COLO668 (cell line): ENCODE data around the gene MRPS23.
"Not testable (repeated sequence)": the region's sequence is repeated elsewhere in the genome, so short reads cannot be mapped to it uniquely, and the experiment has no call there.

Experiments
- DNase-seq: peaks from one replicate; lab custom pipeline; 2025; ENCODE audit not compliant: unreplicated experiment; lab: John Stamatoyannopoulos, UW

MRPS23 gene

GRCh38 chr17:57864273-57864672 is 14.4 kb upstream of the MRPS23 start:
- DNase-seq: no peak

GRCh38 chr17:57862694-57863667 is 13.1 kb upstream of the MRPS23 start:
- no peak for DNase-seq

- DNase-seq: peak; percentile 26
These were observed 12.2 kb upstream of the MRPS23 start for GRCh38 chr17:57861790-57862693.

DNA sequence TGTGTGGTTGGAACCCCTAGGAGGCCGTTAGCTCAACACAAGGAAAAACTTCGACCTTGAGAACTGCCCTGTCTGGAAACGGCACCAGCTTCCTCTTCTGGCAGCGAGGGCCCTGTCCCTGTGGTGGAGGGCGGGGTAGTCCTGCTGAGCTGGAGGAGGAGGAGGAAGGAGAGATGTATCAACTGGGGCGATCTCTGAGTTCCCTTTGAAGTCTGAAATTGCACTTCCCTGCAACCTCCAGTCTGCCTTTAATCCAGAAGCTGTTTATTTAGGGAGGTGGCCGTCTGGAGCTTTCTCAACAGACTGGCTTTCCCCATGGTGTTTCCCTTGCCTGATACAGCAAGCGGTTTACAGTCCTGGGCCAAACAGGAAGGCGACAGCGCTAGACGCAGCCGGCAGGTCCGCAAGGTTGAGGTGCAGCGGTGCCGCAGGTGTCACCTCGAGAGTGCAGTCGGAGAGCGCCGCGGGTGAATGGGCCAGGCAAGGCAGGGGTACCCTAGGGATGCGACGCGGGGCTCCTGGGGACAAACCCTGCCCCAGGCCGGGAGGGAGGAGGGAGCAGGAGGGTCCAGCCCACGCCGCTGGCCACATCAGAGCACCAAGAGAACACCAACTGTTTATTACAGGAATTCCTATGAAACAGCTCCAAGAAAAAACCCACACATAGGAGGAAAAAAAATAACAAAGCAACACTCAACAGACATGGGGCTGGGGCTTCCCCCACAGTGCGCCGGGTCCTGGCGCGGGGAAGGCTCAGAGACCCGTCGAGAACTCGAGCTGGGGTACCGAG is 11.4 kb upstream of the MRPS23 start:
- peak; percentile 46 for DNase-seq

- DNase-seq: no peak
These were observed 10.7 kb upstream of the MRPS23 start for GRCh38 chr17:57860414-57860999.

DNA sequence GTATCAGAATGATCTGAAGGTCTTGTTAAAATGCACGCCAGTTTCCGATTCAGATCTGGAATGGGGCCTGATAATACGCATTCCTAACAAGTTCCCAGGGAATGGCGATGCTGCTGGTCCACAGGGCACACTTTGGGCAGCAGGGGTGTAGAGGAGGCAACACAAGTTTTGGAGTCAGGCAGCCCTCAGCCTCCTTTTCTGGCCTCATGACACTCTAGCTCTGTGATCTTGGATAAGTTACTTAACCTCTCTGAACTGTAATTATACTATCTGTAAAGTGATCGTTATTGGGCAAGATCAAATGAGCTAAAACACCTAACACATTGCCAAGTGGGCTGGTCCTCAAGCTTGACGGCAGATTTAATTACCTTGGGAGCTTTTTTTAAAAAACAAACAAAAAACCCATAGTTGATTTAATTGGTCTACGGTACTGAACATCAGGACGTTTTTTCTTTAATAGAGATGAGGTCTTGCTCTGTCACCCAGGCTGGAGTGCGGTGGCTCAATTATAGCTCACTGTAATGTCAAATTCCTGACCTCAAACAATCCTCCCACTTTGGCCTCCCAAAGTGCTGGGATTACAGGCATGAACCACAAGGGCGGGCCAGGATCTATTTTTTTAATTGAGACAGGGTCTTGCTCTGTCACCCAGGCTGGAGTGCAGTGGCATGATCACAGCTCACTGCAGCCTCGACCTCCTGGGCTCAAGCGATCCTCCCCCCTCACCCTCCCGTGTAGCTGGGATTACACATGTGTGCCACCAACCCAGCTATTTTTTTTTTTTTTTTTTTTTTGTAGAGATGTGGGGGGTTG is 10.0 kb upstream of the MRPS23 start:
- DNase-seq: no peak

DNA sequence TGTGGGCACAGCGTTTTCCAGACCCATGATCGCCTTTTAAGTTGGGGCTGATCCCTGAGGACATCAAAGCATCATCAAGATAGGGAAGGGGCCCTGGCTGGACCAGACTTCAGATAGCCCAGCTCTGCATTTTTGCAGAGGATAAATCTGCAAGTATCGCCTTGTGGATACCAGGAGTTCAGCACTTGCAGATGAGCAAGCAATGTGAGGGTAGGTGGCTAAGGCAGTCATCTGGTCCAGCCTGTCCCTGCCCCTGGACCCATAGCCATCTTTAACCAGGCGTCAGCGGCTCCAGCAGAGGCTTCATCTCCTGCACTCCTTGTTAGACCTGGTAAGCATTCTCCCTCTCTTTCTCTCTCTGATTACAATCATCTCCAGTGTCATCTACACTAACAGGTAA is 9.0 kb upstream of the MRPS23 start:
- no peak for DNase-seq

DNA sequence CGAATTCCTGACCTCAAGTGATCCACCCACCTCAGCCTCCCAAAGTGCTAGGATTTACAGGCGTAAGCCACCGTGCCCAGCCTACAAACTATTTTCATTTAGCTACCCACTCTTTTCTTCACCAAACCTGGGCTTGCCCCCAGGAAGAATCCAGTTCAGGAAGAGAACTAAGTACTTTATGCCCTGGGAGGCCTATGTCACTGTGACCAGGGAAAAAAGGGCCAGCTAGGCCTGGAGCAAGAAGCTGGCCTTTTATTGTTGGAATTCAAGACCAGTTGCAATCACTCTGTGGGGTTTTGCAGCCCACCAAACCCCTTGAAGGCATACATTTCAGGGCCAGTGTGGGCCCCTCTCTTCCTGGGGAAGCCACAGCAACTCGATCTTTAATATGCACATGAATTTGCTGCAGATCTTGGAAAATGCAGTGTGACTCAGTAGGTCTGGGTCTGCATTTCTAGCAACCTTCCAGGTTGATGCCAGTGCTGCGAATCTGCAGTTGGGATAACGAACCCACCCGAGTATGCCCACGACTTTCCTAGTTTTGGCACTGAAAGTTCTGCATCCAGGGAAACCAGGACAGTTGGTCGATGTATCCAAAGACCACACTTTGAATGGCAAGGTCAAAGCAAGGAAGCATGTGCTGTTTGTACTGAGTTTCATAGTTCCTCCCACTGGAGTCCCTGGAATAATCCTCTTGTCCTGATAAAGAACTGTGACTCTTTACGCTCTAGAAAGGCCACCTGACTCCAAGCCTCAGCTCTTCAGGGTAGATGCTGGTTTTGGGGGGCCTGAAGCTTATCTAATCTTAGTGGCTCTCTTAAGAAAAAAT is 7.2 kb upstream of the MRPS23 start:
- DNase-seq: no peak

DNA sequence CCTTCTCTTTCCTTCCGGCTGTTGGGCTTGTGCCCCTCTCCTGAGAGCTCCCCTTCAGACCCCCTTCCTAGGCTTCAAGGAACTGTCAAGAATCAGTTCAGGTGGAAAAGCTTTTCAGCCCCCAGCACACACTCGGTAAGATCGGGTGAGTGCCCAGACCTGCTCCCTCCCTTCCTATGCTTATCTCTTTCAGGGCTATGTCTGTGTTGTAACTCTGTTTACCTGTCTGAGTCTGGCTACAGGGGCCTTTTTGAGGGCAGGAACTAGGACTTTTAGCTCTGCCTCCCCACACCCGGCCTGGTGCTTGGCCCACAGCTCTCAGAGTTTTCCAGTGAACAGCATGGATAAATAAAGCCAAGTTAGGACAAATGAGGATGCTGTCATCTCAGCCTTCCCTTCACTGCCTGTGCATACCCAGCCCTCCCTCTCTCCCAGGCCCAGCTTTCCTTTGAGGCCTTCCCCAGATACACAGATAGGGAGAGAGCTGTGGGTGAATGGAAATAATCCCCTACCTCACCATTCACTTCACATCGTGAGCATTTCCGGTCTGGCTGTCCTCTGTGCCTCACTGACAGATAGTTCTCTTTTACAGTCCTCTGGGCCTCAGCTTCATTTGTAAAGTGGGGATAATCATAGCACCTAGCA is 5.7 kb upstream of the MRPS23 start:
- no peak for DNase-seq

DNA sequence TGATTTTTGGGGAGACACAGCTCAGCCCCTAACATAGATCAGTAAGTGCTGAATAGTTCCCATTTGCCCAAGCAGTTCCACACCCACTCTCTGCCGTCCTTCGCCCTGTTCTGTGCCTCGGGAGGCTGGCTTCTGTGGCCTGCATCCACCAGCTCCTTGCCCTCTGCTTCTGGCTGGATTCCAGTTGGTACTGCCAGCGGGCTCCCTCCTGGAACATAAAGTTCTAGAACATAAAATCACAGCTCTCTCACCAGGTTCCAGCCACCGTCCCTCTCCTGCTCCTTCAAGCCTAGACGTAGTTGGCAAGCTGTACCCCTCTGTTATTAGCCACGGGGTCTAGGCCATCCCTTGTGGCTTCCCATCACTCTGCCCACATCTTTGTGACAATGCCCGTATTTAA is 3.9 kb upstream of the MRPS23 start:
- DNase-seq: no peak

DNA sequence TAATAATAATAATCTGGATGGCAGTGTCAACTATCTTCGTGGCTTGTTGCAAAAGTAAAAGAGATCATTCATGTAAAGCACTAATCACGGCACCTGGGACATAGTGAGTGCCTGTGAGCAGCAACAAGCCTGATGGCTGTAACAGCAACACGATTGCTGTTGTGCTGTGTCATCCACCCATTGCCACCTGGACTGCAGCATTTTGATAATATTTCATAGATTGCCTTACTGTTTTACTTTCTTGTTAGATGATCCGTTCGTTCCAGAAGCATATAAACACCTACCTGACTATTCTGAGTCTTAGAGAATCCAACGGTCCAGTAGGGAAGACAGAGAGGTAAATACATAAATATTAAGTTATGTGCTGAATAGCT is 3.1 kb upstream of the MRPS23 start:
- no peak for DNase-seq

DNA sequence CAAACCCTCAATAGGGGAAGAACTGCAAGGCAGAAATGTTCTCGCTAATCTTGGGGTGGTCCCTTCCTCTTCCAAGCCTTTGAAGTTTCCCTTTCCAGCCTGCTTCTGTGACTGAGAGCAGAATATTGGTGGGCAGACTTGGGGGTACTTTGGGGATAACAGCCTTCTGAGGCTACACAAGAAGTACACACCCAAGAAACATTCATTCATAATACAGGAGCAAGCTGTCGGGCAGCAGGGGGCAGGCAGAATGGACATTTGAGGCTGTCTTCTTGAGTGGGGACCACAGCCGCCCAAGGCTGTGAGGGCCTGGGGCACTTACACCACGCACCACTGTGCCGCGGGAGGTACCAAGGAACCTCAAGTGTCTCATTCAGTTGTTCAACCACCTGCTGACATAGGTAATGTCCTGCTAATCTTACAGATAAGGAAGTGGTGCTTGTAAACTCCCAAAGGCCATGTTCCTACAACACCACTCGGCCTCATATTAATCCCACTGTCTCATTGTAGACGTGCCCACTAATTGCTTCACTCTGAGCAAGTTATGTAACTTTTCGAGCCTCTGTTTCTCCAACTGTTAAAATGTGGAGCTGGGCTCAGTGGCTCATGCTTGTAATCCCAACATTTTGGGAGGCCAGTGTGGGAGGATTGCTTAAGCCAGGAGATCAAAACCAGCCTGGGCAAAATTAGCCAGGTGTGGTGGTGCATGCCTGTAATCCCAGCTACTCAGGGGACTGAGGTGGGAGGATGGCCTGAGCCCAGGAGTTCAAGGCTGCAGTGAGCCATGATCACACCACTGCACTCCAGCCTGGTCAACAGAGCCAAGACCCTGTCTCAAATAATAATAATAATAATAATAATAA is 2.5 kb upstream of the MRPS23 start:
- DNase-seq: no peak

DNA sequence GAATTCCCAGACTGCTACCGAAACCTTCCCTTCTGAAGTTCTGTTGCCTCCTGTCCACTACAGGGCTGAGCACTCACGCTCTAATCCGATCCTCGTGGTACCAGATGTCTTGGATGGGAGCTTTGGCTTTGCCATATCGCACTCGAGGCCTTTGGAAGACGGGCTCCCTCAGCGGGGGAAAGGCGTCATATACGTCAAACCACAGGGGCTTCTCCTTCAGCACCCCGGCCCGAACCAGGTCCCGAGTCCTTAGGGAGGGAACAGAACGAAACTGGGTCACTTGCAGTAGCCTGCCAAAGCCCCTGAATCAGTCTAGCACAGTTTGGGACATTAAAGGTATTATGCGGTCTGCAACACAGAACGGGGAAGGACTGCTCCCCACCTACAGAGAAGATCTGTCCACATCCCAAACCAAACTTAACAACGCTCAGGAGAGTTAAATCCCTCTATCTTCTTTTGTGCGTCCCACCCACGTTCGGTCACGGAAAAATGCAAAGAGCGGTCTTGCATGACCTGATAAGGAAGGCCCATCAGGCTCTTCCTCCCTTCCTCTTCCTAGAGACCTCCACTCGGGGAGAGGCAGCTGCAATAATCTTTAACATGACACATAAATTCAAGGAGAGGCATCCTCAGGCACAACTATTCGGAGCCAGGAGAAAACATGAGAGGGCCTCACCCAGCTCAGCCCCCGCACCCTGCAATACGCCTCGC is 526 bp downstream of the MRPS23 start:
- no peak for DNase-seq

DNA sequence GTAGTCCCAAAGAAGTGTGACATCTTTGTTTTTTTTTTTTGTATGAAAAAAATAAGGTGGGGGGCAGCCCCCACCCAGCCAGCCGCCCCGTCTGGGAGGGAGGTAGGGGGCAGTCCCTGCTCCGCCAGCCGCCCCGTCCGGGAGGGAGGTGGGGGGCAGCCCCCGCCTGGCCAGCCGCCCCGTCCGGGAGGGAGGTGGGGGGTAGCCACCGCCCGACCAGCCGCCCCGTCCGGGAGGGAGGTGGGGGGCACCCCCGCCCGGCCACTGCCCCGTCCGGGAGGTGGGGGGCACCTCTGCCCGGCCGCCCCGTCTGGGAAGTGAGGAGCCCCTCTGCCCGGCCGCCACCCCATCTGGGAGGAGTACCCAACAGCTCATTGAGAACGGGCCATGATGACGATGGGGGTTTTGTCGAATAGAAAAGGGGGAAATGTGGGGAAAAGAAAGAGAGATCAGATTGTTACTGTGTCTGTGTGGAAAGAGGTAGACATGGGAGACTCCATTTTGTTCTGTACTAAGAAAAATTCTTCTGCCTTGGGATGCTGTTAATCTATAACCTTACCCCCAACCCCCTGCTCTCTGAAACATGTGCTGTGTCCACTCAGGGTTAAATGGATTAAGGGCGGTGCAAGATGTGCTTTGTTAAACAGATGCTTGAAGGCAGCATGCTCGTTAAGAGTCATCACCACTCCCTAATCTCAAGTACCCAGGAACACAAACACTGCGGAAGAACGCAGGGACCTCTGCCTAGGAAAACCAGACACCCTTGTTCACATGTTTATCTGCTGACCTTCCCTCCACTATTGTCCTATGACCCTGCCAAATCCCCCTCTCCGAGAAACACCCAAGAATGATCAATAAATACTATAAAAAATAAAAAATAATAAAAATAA is 3.5 kb downstream of the MRPS23 start:
- DNase-seq: not testable (repeated sequence)

DNA sequence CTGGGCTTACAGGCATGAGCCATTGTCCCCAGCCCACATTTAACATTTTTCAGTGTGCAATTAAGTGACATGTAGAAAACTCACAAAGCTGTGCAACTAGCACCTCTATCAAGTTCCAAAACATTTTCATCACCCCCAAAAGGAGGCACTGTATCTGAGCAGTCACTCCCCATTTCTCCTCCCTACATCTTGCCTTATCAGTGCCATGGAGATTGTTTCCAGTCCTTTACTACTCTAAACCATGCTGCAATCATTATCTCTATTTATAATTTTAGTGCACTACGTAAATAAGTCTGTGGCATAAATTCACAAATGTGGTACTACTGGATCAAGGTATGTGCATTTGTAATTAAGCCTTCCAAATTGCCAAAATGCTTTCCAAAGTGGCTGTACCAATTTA is 7.6 kb downstream of the MRPS23 start:
- DNase-seq: no peak

DNA sequence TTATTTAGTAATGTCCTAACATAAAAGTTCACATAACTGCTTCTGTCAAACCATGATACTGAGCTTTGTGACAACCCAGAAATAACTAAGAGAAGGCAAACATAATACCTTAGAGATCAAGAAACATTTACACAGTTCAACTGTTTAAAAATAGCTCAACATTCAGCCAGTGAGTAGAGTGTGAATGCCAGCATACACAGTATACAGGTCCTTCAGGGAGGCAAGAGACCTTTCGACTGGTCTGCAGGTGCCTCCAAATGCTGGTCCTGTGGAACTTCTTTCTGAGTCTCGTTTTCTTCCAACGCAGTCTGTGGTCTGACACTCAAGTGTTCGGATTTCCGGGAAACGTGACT is 10.3 kb downstream of the MRPS23 start:
- no peak for DNase-seq
